NCI-H1436 treated with DMSO at 0.1 percent for 48 hours (cell line): ENCODE measurements around the gene ADGRG3.

Source experiments
- DNase-seq: peaks from one replicate; lab custom pipeline; 2025; lab: John Stamatoyannopoulos, UW

ADGRG3 gene

DNA sequence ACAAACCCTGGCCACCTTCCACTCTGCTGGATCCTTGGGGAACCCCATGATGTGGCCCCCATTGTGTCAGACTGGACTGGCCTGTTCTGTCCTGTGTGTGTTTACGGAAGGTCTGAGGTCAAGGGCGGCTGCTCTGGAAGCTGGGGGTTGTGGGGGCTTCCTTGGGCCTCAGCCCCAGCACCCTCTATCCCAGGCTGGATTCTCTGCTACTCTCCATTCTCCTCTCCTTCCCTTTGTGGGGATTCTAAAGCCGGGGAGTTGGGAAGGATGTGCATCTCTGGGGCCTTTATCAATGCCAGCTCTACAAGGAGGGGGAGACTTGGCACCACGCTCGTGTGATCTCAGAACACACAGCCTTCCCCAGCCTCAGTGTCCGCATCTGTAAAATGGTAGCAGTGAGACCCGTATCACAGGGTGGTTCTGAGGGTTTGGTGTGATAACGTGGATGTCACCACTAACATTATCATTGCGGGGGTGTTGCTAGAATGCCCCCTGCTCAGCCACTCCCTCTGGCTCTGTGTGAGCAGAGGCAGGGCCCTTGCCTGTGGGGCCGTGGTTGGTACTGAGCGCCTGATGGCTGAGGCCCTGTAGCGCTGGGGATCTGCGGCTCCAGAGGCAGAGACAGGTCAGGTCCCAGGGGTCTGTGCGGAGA lies 21.6 kb upstream of the ADGRG3 start:
- no peak for DNase-seq

DNA sequence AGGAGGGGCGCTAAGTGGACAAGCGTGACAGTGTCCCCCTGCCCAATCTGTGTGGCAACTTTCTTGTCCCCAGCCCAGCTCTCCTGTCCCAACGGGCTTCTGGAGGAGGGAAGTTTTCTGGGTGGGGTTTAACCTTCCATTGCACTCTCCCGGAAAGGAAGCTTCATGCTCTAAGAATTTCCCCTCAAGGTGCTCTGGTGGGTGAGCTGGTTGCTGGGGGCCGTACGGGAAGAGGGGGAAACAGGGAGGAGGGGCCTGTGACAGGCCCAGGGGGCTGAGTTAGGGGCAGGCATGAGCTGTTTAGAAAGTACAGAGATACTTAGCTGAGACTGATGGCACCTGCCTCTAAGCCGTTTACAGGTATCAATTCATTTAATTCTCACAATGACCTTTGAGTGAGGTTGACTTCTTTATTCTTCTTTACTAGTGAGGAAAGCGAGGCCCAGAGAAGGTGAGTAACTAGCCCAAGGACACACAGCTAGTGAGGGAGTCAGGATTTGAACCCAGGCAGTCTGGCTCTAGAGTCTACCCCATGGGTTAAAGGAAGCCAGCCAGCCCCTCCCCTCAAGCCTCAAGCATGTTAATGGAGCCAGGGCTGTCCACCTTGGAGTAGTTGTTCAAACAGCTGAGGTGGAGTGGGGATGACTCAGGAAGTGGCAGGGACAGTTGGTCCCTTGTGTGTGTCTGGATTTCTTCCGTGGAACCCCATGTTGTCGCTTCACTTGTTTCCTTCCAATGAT lies 20.8 kb upstream of the ADGRG3 start:
- DNase-seq = no peak

DNA sequence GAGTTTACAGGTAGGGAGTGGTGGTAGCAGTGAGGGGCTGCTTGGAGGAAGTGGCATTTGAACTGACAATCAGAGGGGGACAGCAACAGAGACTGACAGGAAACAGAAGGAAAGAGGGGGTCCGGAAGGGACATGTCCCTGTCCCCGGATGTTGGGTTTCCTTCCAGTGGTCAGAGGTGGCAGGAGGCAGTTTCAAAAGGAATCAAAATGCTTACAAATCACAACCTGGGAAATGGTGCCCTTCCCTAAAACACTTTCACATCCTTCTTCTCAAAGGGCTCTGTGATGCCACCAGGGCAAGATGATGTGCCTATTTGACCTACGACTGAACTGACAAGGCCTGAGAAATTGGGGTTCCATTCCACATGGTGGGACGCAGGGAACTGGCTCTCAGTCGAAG lies 20.0 kb upstream of the ADGRG3 start:
- DNase-seq = no peak

DNA sequence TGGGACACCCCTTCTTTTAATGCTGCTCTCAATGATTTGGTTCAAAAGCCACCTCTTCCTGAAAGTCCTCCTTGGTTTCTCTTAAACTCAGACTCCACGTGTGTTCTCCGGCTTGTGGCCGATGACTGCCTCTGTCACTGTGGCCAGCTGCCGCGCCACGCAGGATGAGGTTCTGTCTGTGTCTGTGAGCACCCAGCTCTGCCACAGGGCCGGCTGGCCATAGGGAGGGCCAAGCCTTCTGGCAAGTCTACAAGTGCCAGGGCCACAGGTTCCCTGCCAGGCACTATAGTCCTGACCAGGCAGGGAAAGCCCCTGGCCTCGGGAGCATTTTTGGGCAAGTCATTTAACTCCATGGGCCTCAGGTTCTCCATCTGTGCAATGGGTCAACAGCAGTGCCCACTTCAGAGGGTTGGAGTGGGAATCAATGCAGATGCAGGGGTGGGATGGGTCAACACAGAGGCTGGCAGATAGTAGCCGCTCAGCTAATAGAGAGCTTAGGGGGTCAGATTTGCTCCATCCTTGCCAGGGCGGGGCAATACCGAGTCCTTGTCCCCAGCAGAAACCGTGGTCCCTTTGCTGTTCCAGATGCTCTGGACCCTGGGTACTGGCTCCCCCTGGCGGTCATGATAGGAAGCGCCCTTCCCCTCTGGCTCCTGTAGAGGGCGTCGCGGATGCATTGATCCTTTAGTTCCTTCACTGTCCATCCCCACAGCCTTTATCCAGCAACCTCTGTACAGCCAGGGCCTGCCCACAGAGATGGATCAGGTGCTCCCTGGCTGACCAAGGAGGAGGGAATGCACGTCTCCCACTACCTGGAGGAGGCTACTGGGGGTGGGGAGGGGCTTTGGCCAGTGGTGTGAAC lies 19.3 kb upstream of the ADGRG3 start:
- DNase-seq = no peak

DNA sequence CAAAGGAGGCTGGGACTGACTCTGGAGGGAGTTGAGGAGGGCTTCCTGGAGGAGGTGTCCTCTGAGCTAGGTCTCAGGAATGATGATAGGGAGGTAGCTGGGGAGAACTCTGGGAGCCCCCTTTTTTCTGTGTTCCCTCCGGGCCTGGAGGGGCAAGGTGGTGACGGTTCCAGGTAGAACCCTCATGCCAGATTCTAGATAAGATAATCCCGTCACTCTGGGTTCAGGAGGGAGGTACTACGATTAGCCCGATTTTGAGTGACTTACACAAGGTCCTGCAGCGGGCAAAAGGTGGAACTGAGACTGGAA lies 18.7 kb upstream of the ADGRG3 start:
- DNase-seq = no peak

DNA sequence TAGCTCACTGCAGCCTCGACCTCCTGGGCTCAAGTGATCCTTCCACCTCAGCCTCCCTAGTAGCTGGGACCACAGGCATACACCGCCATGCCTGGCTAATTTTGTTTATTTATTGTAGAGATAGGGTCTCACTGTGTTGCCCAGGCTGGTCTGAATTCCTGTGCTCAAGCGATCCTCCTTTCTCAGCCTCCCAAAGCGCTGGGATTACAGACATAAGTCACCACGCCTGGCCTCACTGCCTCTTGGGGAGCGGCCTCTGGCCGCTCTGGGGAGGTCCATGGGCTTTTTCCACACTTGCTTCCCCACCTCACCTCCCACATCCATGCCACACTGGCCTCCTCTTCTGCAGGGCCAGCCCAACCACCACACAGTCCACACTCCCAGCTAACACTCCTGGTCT lies 18.3 kb upstream of the ADGRG3 start:
- DNase-seq = no peak

DNA sequence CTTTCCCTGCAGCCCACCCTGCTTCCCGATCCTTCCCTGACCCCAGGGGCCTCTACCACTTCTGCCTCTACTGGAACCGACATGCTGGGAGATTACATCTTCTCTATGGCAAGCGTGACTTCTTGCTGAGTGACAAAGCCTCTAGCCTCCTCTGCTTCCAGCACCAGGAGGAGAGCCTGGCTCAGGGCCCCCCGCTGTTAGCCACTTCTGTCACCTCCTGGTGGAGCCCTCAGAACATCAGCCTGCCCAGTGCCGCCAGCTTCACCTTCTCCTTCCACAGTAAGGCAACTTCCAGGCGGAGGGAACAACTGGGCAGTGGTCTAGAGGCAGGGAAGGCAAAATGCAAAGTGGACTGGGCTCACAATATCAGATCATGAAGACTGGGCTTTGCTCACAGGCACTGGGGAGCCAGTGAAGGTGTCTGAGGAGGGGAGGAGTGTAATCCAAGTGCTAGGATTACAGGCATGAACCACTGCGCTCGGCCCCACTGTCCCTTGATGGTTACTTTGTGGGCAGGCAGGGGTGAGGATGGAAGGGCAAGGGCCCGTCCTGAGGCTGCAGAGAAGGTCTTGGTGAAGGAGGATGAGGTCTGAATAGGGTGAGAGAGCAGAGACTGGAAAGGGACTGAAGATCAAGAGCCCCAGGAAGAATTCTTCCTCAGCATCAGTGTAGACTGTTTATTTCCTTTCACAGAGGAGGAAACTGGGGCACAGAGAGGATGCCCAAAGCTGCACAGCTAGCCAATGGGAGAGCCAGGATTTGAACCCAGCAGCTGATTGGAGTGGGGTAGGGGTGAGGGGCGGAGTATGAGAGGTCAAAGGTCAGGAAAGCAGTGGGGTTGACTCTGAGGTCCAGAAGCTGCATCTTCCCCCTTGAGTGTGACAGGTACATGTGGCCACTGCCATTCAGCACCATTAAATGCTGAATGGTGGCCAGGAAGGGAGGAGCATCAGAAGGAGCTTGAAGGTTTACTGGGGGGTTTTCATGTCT lies 16.5 kb upstream of the ADGRG3 start:
- DNase-seq = no peak

DNA sequence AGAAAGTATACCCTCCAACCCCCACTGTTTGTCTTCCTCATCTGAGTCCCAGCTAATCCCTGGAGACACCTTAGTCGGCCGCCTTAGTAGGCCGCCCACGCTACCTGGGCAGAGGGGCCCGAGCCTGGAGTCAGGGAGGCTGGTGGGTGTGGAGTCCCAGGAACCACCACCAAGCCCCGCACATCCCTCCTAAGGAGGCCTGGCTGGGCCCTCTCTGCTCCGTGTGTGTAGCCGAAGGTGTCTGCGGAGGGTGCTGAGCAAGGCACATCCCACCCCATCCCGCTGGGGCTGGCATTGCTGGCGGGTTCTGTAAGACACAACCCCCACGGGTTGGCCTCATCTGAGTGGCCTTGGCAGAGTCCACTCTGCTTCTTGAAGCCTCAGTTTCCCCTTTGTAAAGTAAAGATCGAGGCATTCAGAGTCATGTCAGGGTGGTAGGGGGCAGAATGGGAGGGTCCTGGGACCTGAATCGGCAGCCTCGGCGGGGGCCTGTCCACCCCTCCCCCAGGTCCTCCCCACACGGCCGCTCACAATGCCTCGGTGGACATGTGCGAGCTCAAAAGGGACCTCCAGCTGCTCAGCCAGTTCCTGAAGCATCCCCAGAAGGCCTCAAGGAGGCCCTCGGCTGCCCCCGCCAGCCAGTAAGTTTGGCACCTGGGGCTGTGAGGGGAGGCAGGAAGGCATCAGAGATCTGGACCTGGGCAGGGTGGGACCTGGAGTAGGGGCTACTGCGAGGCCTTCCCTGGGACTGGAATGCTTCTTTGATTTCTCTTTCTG lies 15.2 kb upstream of the ADGRG3 start:
- DNase-seq = no peak

DNA sequence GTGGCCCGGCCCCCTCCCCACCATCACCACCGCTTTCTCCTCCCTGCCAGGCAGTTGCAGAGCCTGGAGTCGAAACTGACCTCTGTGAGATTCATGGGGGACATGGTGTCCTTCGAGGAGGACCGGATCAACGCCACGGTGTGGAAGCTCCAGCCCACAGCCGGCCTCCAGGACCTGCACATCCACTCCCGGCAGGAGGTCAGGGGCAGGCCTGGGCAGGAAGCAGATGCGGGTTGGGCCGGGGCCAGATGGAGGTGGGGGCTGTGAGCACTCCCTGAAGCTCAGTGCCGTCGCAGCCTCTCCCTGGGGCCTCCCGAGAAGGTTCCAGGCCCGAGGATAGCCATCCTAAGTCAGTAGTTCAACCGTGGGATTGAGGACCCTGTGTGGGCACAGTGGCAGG lies 14.2 kb upstream of the ADGRG3 start:
- no peak for DNase-seq

DNA sequence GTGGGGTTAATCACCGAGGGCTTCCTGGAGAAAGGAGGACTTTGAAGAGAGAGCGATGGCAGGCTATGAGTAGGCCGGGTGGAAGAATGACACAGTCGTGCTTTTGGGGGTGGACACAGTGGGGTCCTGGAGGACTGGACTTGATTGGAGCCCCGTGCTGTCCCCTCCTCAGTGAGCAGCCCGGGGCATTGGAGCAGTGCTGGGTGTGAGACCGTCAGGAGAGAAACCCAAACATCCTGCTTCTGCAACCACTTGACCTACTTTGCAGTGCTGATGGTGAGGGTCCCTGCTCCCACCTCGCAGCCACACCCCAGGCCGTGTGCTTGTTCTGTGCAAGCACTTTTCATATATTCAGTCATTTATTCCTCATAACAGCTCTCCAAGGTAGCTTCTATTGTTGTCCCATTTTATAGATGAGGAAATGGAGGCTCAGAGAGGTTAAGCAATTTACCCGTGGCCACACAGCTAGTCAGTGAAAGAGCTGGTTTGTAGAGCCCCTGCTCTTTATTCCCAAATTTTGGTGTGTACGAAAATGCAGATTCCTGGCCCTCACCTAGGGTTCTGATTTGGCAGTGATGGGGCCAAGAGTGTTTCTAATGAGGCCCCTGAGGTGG lies 11.7 kb upstream of the ADGRG3 start:
- no peak for DNase-seq

DNA sequence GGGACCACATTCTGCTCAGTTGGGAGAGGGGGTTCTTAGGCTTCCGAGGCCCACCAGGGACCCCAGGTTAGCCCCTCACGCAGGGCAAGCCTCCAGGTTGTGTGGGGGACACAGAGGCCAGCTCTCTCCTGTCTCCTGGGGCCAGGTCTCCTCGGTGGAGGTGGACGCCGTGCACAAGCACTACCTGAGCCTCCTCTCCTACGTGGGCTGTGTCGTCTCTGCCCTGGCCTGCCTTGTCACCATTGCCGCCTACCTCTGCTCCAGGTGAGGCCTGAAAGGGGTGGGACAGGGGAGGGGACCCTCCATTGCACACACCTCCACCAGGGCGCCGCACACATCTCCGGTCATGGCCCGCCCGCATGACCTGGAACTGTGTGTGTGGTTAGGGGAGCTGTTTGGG lies 10.9 kb upstream of the ADGRG3 start:
- no peak for DNase-seq

DNA sequence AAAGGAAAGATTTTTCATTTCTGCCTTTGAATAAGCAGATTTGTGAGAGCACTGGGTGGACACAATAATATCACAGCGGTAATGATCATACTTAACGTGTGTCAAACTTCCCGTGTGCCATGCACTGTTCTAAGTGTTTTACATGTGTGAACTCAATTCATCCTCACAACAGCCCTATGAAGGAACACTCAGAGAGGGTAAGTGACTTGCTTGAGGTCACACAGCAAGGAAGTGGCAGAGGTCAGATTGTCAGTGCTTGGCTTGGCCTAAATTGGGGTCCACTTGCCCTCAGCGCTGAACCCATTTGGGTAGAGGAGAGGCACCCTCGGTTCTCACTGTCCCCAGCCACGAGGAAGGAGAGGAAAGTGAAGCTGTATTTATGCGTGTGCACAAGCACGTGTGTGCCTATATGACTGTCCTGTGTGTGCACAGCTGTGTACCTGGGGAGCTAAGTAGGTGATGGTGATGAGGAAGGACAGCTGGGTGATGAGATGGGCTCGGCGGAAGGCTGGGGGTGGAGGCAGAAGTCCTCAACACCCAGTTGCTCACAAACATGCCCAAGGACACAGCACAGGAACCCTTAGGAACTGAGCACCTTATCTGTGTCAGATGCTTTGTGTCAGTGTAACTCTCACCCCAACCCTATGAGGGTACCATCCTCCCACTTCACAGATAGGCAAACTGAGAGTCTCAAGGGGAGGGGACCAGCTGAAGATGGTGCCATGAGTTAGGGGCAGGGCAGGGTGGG lies 9.8 kb upstream of the ADGRG3 start:
- no peak for DNase-seq

DNA sequence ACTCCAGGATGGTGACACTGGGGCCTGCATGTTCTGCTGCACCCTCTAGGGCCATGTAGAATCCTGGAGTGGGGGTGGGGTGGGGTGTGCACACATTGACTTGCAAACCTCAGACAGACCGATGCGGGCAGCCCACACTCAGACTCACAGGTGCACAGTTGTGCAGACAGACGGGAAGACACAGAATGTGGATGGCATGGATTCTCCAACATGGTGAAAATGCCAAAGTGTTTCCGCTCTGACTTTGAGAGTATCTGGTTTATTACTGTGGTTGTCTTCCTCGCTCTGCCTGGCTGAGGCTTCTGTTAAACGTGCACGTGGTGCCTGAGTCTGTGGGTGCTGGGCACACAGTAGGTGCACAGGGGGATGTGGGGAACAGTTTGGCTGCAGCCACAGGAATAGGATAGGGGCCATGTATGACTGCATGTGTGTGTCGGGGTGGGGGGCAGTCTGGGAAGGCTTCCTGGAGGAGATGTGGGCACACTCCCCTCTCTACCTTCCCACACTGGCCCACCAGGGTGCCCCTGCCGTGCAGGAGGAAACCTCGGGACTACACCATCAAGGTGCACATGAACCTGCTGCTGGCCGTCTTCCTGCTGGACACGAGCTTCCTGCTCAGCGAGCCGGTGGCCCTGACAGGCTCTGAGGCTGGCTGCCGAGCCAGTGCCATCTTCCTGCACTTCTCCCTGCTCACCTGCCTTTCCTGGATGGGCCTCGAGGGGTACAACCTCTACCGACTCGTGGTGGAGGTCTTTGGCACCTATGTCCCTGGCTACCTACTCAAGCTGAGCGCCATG lies 9.0 kb upstream of the ADGRG3 start:
- DNase-seq = no peak

DNA sequence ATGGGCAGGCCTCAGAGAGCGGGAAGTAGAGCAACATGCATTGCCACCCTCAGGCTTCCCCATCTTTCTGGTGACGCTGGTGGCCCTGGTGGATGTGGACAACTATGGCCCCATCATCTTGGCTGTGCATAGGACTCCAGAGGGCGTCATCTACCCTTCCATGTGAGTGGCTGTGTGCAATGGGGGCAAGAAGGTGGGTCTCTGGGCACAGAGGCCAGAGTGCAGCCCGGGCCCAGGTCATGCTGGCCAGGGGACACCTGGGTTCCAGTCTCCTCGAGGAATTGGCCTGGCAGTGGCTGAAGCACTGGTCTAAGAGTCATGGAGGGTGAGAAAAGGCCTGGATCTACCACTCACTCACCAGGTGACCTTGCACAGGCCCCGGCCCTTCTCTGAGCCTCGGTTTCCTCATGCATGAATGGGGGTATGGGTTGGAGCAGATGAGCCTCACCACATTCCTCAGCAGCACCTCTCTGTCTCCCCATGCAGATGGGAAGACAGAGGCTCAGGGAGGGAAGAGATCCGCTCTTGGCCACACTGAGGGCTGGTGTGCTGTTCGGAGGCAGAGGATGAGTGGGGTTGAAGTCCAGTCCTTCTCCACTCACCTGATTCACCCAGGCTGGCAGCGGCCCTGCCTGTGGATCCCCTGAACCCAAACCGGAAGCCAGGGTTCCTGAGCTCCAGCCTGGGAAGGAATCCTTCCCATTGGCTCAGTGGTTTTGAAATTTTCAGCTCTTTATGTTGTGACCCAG lies 7.2 kb upstream of the ADGRG3 start:
- DNase-seq = no peak

DNA sequence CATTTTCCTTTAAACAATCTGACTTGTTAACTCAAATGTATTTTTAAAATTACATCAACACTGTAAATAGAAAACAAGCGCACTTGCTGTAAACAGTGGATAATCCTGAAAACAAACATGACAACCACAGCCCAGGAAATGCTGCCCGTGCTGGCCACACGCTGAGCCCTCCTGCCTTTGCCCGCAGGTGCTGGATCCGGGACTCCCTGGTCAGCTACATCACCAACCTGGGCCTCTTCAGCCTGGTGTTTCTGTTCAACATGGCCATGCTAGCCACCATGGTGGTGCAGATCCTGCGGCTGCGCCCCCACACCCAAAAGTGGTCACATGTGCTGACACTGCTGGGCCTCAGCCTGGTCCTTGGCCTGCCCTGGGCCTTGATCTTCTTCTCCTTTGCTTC lies 6.6 kb upstream of the ADGRG3 start:
- DNase-seq = no peak

DNA sequence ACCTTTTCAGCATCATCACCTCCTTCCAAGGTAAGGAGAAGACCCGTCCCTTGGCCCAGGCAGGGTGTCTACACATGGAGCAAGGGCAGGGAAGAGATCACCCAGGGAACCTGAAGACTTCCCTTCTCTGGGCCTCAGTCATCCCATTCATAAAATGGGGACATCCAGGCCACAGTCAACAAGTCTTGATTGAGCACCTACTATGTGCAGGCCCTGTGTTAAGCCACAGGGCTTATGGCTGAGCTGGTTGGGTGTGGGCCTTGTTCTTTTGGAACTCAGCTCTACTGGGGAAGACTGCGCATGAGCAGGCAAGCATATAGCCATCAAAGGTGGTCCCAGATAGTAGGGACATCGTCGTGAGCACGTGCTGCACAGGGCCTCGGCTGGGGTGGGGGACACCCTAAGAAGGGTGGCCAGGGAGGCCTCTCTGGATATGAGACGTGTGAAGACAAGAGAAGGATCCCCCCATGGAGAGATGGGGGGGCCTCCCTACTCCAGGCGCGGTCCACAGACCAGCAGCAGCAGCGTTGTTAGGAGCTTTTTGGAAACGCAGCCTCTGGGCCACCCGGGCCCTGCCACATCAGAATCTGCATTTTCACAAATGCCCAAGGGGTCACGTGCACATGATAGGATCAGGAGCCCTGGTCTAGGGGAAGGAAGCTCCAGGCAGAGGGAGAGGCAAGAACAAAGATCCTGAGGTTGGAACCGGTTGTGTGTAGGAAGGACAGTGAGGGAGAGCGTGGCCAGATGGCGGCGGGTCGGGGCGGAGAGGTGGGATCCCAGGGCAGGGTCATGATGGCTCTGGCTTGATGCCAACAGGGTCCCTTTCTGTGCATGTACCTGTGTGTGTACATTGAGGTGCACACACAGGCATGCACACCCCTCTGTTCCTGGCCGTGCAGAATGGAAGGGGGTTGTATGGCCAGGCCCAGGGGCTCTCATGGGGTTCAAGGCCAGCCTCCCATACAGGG lies 5.9 kb upstream of the ADGRG3 start:
- no peak for DNase-seq

DNA sequence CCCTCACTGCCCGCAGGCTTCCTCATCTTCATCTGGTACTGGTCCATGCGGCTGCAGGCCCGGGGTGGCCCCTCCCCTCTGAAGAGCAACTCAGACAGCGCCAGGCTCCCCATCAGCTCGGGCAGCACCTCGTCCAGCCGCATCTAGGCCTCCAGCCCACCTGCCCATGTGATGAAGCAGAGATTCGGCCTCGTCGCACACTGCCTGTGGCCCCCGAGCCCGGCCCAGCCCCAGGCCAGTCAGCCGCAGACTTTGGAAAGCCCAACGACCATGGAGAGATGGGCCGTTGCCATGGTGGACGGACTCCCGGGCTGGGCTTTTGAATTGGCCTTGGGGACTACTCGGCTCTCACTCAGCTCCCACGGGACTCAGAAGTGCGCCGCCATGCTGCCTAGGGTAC lies 4.7 kb upstream of the ADGRG3 start:
- no peak for DNase-seq
